GM23338 (cell line): ENCODE results near the gene CACNB1. TPM values are rescaled to one million over a fixed set of nuclear protein-coding genes. Genes with fewer than 3 reads are reported as not detected.

Source experiments
- ATAC-seq: fragments of 200-7000 bp; cut with Tn5 transposase; 3 replicates; pipeline ENCODE4 v1.9.1; 2020
- DNase-seq: peaks from one replicate; pipeline ENCODE4 v3.0.0-alpha.2; 2015; ENCODE audit warnings: low spot score
- H2AFZ ChIP-seq: fragments of 200-600 bp; sonication (generic); 2 replicates; pipeline ENCODE4 v1.8.0; 2016; ENCODE audit warnings: antibody characterized with exemption, mild to moderate bottlenecking, moderate library complexity
- H3F3A ChIP-seq: fragments of 200-600 bp; sonication (generic); replicated peaks from 2 replicates; pipeline ENCODE4 v1.8.0; 2017; ENCODE audit warnings: antibody characterized with exemption, mixed run types, low read depth
- H3K27ac ChIP-seq: fragments of 200-600 bp; sonication (generic); 2 replicates; pipeline ENCODE4 v1.6.1; 2016; ENCODE audit warnings: low read depth
- H3K27me3 ChIP-seq: fragments of 200-600 bp; sonication (generic); 2 replicates; pipeline ENCODE4 v1.8.0; 2016; ENCODE audit warnings: mild to moderate bottlenecking, mixed run types, moderate library complexity; ENCODE audit not compliant: insufficient read depth
- H3K36me3 ChIP-seq: fragments of 200-600 bp; sonication (generic); 2 replicates; pipeline ENCODE4 v1.8.0; 2016; ENCODE audit warnings: mild to moderate bottlenecking; ENCODE audit not compliant: insufficient read depth
- H3K4me1 ChIP-seq: fragments of 200-600 bp; sonication (generic); 2 replicates; pipeline ENCODE4 v1.8.0; 2016; ENCODE audit warnings: mild to moderate bottlenecking, moderate library complexity; ENCODE audit not compliant: insufficient read depth
- H3K4me2 ChIP-seq: fragments of 200-600 bp; sonication (generic); 2 replicates; pipeline ENCODE4 v1.7.1; 2017; ENCODE audit warnings: mixed run types
- H3K4me3 ChIP-seq: fragments of 200-600 bp; sonication (generic); 2 replicates; pipeline ENCODE4 v1.6.1; 2016; ENCODE audit warnings: mixed run types
- H3K79me2 ChIP-seq: fragments of 200-600 bp; sonication (generic); replicated peaks from 2 replicates; pipeline ENCODE4 v1.8.0; 2017; ENCODE audit warnings: mild to moderate bottlenecking; ENCODE audit not compliant: insufficient read depth
- H3K9me2 ChIP-seq: fragments of 200-600 bp; sonication (generic); 2 replicates; pipeline ENCODE4 v1.8.0; 2017; ENCODE audit not compliant: insufficient read depth
- H4K20me1 ChIP-seq: fragments of 200-600 bp; sonication (generic); replicated peaks from 2 replicates; pipeline ENCODE4 v1.8.0; 2017; ENCODE audit warnings: mild to moderate bottlenecking; ENCODE audit not compliant: insufficient read depth
- H3K27ac Mint-ChIP-seq: 2 replicates; pipeline ENCODE4 v1.8.0; 2020; ENCODE audit warnings: inconsistent platforms, mild to moderate bottlenecking, moderate library complexity, mixed read lengths
- H3K27me3 Mint-ChIP-seq: 3 replicates; pipeline ENCODE4 v1.8.0; 2022; ENCODE audit warnings: low read depth, mild to moderate bottlenecking, moderate library complexity, mixed read lengths, inconsistent platforms; ENCODE audit not compliant: insufficient read depth, poor library complexity
- H3K36me3 Mint-ChIP-seq: 3 replicates; pipeline ENCODE4 v1.8.0; 2021; ENCODE audit warnings: low read depth, mild to moderate bottlenecking, inconsistent platforms, moderate library complexity, mixed read lengths
- H3K4me1 Mint-ChIP-seq: 3 replicates; pipeline ENCODE4 v1.8.0; 2020; ENCODE audit warnings: mild to moderate bottlenecking, inconsistent platforms, mixed read lengths
- H3K4me3 Mint-ChIP-seq: 3 replicates; pipeline ENCODE4 v1.8.0; 2021; ENCODE audit warnings: moderate library complexity, mild to moderate bottlenecking, inconsistent platforms, mixed read lengths
- H3K9me3 Mint-ChIP-seq: 3 replicates; pipeline ENCODE4 v1.8.0; 2020; ENCODE audit warnings: moderate library complexity, mild to moderate bottlenecking, inconsistent platforms, mixed read lengths
- CREB1 ChIP-seq: fragments of 250-450 bp; sonication (Bioruptor Pico); IDR thresholded peaks from 2 replicates; pipeline ENCODE4 v1.5.0; 2020; ENCODE audit warnings: low read depth, mild to moderate bottlenecking, moderate library complexity
- CTCF ChIP-seq, 2 experiments: fragments of 200-600 bp in 1 of 2; sonication (generic) in 1 of 2; conservative IDR thresholded peaks; 2 replicates each; pipeline versions ENCODE4 v1.5.1 to v1.6.1; 2016 to 2017; ENCODE audit warnings: antibody characterized with exemption in 2 of 2, low read depth in 2 of 2, mild to moderate bottlenecking in 2 of 2, moderate library complexity in 1 of 2
- EZH2phosphoT487 ChIP-seq: fragments of 200-600 bp; sonication (generic); IDR thresholded peaks from one replicate; pipeline ENCODE4 v1.8.1; 2018; ENCODE audit warnings: antibody characterized with exemption; ENCODE audit not compliant: unreplicated experiment
- JUNB ChIP-seq: IDR thresholded peaks from one replicate; pipeline ENCODE4 v1.6.1; 2016; ENCODE audit warnings: antibody characterized with exemption; ENCODE audit not compliant: unreplicated experiment
- NANOG ChIP-seq: IDR thresholded peaks from 2 replicates; pipeline ENCODE4 v1.6.1; 2016; ENCODE audit warnings: antibody characterized with exemption, borderline replicate concordance
- POLR2AphosphoS5 ChIP-seq: IDR thresholded peaks from 2 replicates; pipeline ENCODE4 v1.6.1; 2016; ENCODE audit warnings: antibody characterized with exemption, low read depth
- STAT1 ChIP-seq: IDR thresholded peaks from one replicate; pipeline ENCODE4 v1.6.1; 2016; ENCODE audit warnings: antibody characterized with exemption; ENCODE audit not compliant: unreplicated experiment
- ZNF114 ChIP-seq: fragments of 250-450 bp; sonication (Bioruptor Pico); IDR thresholded peaks from 2 replicates; pipeline ENCODE4 v1.5.0; 2020; ENCODE audit warnings: mild to moderate bottlenecking, moderate library complexity
- ZNF331 ChIP-seq: fragments of 250-450 bp; sonication (Bioruptor Pico); IDR thresholded peaks from 2 replicates; pipeline ENCODE4 v1.5.0; 2020; ENCODE audit warnings: low read depth, mild to moderate bottlenecking, moderate library complexity
- ZNF462 ChIP-seq: fragments of 250-450 bp; sonication (Bioruptor Pico); IDR thresholded peaks from 2 replicates; pipeline ENCODE4 v1.5.0; 2020; ENCODE audit warnings: mild to moderate bottlenecking, moderate library complexity
- polyA plus RNA-seq: library from polyadenylated mRNA; unstranded; fragments of >200 nt; fragmentation: Nextera tagmentation; extraction: Ambion mirVana; gene quantifications from 2 replicates; pipeline ENCODE4 v1.2.1, GENCODE V29; 2016
- total RNA-seq: library from RNA; depleted of rRNA; stranded (reverse); fragments of >200 nt; shearing (Covaris generic); gene quantifications from 2 replicates; pipeline ENCODE4 v1.2.3, GENCODE V29; 2014
- TF ChIP-seq, protein P1 (sequence below): IDR thresholded peaks from one replicate; pipeline ENCODE4 v1.6.1; 2018; ENCODE audit warnings: antibody characterized with exemption; ENCODE audit not compliant: unreplicated experiment
- TF ChIP-seq, protein P2 (sequence below): IDR thresholded peaks from 2 replicates; pipeline ENCODE4 v1.6.1; 2016; ENCODE audit warnings: antibody characterized with exemption

CACNB1 gene
- total and polyA plus RNA-seq, 2 experiments from 2014 or later = 8.4 to 13.1 TPM

DNA sequence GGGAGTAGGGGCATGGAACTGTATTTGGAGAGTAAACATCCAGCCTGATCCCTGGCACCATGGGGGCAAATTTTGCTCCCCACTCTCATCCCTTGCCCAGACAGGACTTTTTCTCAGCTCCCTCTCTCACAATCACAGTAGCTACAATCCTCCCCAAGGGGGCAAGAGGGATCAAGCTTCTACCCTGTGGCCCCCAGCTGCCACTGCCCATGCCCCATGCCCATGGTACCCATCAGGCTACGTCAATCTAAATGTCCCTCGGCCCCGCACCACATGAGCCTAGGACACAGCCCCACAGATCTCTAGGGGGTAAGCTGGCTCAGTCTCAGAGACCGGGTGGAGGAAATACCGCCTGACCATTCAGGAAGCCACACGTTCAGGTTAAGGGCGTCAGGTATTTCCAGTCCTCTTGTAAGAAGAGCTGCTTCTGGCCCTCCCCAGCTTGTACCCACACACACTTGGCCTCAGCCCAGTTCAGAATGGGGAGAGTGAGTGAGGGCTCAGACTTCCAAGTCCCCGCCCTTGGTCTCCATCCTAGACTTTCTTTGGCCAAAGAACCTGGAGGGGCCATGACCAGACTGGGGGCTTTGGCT, 1.8 kb downstream of the CACNB1 start (continued):
- no peak for TF ChIP-seq ZNF462
- no peak for TF ChIP-seq POLR2AphosphoS5
- no peak for TF ChIP-seq ZNF331 (CRISPR knock-in tag)
- TF ChIP-seq ZNF114 = no peak

DNA sequence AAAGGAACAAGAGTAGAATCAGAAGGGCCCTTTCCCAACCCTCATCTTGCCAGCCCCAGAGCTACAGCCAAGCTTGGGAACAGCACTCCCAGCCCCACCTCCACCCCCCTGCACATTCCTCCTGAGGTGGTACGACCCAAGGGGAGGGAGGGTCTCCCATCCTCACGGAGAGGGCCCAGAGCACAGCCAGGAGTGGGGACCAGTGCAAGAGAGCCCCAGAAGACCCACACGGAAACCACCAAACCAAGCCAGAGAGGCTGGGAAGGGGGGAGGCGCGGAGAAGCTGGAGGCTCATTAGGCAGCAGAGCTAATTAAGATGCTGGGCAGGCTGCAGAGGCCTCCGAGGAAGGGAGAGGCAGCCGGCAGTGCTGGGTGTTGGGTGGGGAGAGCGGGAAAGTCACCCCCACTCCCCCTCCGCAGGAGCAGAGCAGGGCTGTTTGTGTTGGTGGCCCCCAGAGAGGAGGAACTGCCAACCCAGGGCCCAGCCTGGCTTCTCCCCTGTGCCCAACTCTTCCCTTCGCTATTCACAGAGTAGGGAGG, 2.4 kb downstream of the CACNB1 start:
- peak overlapping the region; percentile 88 for H3K4me3 Mint-ChIP-seq
- H3K36me3 Mint-ChIP-seq = peaks cover 32% of the 10 kb centered on the region
- H3K4me2 ChIP-seq = peak overlapping the region; percentile 89
- TF ChIP-seq NANOG = no peak
- TF ChIP-seq, protein P1, sequence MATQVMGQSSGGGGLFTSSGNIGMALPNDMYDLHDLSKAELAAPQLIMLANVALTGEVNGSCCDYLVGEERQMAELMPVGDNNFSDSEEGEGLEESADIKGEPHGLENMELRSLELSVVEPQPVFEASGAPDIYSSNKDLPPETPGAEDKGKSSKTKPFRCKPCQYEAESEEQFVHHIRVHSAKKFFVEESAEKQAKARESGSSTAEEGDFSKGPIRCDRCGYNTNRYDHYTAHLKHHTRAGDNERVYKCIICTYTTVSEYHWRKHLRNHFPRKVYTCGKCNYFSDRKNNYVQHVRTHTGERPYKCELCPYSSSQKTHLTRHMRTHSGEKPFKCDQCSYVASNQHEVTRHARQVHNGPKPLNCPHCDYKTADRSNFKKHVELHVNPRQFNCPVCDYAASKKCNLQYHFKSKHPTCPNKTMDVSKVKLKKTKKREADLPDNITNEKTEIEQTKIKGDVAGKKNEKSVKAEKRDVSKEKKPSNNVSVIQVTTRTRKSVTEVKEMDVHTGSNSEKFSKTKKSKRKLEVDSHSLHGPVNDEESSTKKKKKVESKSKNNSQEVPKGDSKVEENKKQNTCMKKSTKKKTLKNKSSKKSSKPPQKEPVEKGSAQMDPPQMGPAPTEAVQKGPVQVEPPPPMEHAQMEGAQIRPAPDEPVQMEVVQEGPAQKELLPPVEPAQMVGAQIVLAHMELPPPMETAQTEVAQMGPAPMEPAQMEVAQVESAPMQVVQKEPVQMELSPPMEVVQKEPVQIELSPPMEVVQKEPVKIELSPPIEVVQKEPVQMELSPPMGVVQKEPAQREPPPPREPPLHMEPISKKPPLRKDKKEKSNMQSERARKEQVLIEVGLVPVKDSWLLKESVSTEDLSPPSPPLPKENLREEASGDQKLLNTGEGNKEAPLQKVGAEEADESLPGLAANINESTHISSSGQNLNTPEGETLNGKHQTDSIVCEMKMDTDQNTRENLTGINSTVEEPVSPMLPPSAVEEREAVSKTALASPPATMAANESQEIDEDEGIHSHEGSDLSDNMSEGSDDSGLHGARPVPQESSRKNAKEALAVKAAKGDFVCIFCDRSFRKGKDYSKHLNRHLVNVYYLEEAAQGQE = no peak
- TF ChIP-seq, protein P2, sequence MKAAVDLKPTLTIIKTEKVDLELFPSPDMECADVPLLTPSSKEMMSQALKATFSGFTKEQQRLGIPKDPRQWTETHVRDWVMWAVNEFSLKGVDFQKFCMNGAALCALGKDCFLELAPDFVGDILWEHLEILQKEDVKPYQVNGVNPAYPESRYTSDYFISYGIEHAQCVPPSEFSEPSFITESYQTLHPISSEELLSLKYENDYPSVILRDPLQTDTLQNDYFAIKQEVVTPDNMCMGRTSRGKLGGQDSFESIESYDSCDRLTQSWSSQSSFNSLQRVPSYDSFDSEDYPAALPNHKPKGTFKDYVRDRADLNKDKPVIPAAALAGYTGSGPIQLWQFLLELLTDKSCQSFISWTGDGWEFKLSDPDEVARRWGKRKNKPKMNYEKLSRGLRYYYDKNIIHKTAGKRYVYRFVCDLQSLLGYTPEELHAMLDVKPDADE = no peak
- TF ChIP-seq POLR2AphosphoS5 = no peak
- no peak for TF ChIP-seq EZH2phosphoT487
- TF ChIP-seq CTCF (conservative IDR thresholded peaks at IDR 0.05; ENCODE audit: low read depth in 2 of 2) = no peak
- no peak for TF ChIP-seq JUNB
- TF ChIP-seq STAT1 = no peak
- TF ChIP-seq CREB1 = no peak

More for the DNA sequence above, 2.4 kb downstream of the CACNB1 start:
- Histone ChIP-seq H3K79me2 (peaks cover 23% of the 10 kb centered on the region), H3K27ac (peak overlapping the region; percentile 72; the same call in 1 of the 2 replicates), H3K4me1 (peaks cover 32% of the 10 kb centered on the region), H4K20me1 (peaks cover 13% of the 10 kb centered on the region), H3K4me3 (peak overlapping the region; percentile 93), H3K27me3 (no peaks in the 10 kb centered on the region), H2AFZ (no peak overlapping the region), H3F3A (peaks cover 10% of the 10 kb centered on the region; the same call in 1 of the 2 replicates), H3K9me2 (no peaks in the 10 kb centered on the region), H3K36me3 (peaks cover 8% of the 10 kb centered on the region)
- peak; percentile 58 for DNase-seq
- Mint-ChIP-seq H3K9me3 (no peaks in the 10 kb centered on the region), H3K27ac (no peak overlapping the region; the same call in 1 of the 2 replicates), H3K4me1 (peaks cover 38% of the 10 kb centered on the region), H3K27me3 (peaks cover 15% of the 10 kb centered on the region)
- peak; percentile 19 for ATAC-seq
